ENCODE measurements around the gene FTL.

Gene FTL

DNA sequence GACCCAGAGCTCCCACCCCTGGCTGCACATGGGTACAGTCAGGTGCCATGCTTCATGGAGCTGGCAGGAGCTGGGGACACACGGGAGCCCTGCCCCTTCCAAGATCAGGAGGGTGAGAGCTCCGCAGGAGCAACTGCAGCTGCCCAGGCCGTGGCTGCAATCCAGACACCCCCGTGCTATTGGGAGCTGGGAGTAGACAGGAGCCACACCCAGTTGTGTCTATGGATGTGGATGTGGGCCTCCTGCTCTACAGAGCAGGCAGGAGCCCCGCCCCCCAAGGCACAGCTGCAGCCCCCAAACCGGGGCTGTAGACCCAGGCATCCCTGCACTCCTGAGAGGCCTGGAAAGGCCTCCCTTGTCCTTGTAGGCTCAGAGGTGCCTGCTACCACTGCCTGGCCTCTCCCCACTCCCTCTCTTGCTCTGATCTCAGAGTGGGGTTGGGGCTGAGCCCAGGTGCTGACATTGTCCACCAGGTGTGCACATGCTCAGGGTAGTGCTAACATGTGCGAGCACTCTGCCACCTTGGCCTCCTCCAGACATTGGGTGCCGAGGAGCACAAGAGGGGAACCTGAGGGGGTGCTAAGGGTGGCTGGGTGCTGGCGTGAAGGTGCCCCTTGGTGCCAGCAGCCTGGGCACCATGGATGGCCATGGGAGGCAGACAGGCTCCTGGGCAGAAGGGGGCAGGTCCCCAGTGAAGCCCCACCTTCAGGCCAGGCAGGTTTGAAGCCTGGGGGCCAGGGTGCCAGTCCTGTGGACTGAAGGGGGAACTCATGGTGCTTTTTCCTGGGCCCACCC lies 18.4 kb upstream of the FTL start:
- DNase-seq: no peak

DNA sequence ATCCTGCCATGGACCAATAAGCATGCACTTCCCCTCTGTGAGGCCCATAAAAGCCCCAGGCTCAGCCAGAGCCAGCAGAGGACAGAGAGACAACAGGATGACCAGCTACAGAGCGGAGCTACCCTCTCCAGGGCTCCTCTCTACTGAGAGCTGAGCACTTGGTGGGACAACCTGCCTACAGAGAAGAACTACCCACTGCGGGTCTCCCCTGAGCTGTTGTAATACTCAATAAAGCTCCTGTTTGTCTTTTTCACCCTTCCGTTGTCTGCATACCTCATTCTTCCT lies 17.9 kb upstream of the FTL start:
- no peak for DNase-seq

DNA sequence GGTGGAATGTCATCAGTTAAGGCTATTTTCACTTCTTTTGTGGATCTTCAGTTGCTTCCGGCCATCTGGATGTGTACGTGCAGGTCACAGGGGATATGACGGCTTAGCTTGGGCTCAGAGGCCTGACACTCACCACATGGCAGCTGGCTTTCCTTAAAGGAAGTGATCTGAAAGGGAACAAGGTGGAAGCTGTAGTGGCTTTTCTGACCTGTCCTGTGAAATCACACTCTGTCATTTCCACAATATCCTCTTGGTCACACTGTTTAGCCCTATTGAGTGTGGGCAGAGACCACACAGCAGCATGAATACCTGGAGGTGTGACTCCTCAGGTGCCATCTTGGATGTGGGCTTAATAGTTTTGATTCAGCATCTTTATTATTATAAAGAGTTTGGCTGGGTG lies 14.9 kb upstream of the FTL start:
- DNase-seq: no peak

DNA sequence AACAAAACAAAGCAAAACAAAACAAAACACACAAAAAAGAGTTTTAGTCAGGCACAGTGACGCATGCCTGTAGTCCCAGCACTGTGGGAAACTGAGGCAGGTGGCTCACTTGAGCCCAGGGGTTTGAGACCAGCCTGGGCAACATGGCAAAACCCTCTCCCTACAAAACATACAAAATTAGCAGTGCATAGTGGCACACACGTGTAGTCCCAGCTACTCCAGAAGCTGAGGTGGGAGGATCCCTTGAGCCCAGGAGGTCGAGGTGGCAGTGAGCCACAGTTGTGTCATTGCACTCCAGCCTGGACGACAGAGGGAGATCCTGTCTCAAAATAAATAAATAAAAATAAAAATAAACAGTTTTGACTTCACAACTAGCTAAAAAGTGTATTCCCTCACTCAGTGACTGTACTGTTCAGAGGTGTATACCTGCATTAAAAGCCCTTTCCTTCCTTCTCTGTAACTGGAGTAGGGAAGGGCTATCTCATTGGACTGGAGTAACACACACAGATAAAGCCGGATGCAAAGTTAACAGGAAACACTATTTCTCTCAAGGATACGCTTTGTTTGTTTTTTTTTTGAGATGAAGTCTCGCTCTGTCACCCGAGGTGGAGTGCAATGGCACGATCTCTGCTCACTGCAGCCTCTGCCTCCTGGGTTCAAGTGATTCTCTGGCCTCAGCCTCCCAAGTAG lies 14.1 kb upstream of the FTL start:
- no peak for DNase-seq

DNA sequence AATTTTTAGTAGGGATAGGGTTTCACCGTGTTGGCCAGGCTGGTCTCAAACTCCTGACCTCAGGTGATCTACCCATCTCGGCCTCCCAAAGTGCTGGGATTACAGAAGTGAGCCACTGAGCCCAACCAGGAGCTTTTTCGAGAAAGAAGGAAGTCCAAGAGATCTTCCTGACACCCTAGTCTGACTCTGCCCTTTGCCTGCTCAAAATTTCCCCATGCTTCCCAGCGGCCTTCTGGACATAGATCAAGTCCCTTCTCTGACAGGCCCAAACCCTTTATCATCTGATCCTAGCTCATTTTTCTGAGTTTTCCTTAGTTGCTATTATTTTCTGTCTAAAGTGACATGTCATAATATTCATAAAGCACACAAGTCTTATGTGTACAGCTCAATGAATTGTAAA lies 12.0 kb upstream of the FTL start:
- no peak for DNase-seq

DNA sequence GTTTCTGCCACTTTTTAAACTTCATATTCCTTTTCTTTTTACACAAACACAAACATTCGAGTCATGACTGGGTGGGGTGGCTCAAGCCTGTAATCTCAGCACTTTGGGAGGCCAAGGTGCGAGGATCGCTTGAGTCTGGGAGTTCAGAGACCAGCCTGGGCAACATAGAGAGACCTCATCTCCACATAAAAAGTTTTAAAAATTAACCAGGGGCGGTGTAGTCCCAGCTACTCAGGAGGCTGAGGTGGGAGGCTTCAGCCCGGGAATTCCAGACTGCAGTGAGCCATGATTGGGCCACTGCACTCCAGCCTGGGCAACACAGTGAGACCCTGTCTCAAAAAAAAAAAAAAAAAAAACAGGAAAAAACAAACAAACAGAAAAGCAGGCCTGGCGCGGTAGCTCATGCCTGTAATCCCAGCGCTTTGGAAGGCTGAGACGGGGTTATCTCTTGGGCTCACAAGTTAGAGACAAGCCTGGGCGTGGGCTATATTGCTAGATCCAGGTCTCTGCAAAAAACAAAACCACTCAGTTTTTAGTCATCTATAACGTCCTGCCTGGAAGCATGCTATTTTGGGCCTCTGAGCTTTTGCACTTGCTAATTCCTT lies 11.0 kb upstream of the FTL start:
- no peak for DNase-seq

DNA sequence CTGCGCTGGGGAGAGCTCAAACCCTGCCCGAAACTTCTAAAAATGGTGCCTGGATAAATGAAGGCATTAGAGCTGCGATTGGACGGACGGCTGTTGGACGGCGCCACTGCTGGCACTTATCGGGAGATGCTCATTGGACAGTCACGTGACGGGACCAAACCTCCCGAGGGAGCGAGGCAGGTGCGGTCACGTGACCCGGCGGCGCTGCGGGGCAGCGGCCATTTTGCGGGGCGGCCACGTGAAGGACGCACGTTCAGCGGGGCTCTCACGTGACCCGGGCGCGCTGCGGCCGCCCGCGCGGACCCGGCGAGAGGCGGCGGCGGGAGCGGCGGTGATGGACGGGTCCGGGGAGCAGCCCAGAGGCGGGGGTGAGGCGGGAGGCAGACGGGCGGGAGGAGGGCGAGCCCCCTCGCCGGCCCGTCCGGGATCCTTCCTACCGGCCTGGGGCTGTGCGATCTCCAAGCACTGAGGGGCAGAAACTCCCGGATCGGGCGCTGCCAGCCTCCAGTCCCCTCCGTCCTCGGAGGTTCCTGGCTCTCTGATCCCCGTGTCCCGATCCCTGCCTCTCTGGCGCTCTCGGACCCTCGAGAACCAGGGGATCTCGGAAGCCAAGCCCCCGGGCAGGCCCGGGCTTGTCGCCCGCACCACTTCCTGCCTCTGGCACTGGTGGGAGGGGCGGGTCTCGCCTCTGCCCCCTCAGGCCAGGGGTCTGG lies 10.4 kb upstream of the FTL start, which contains the start of gene BAX:
BAX (plus strand) TSS at position 281 of the 713 bp plus-strand sequence; CDS start at position 335, 54 bp downstream.
- DNase-seq: peak; percentile 79

DNA sequence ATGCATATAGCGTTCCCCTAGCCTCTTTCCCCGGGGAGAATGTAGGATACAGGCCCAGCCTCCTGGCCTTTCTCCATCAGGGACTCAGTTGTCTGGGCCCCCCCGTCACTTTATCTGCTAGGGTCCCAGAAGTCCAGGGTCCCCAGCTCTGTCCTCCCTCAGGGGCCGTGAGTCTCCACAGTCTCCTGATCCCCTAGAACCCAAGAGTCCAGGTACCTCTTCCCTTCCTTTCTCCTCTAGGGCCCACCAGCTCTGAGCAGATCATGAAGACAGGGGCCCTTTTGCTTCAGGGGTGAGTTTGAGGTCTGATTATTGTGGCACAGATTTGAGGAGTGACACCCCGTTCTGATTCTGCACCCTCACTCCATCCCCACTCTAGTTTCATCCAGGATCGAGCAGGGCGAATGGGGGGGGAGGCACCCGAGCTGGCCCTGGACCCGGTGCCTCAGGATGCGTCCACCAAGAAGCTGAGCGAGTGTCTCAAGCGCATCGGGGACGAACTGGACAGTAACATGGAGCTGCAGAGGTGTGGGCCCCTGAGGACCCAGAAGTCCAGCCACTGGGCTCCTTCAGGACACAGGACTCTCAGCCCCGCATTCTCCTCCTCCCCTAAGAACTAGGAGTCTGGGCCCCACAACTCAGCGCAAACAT lies 9.7 kb upstream of the FTL start:
- DNase-seq: no peak

DNA sequence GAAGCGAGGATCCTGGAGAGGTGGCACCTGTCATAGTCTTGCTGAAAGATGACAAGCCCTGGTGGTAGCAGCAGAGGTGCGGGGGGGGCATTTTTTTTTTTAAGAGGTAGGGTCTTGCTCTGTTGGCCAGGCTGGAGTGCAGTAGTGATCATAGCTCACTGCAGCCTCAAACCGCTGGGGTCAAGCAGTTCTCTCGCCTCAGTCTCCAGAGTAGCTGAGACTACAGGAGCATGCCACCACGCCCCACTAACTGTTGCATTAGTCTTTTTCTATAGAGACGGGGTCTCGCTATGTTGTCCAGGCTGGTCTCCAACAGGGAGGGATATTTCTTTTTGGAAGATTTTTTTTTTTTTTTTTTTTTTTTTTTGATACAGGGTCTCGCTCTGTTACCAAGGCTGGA lies 7.1 kb upstream of the FTL start:
- no peak for DNase-seq

DNA sequence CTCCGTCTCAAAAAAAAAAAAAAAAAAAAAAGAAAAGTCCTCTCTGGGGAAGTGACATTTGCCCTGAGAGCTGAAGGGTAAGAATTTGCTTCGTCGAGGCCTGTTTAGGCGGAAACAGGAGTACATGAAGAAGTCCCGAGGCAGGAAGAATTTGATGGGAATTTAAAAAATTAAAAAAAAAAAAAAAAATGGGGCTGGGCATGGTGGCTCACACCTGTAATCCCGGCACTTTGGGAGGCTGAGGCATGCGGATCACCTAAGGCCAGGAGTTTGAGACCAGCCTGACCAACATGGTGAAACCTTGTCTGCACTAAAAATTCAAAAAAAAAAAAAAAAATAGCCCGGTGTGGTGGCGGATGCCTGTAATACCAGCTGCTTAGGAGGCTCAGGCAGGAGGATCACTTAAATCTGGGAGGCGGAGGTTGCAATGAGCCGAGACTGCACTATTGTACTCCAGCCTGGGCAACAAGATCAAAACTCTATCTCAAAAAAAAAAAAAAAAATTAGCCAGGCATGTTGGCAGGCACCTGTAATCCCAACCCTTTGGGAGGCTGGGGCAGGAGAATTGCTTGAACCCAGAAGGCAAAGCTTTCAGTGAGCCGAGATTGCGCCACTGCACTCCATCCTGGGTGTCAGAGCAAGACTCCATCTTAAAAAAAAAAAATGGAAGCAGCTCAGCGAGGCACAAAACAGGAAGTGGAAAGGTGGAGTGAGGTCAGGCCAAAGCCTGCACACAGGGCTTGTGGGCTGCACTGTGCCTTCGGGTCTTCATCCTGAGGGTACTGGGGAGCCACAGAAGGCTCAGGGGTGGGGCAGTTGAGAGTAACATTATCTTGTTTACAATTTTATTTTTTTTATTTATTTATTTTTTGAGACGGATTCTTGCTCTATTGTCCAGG lies 5.5 kb upstream of the FTL start:
- no peak for DNase-seq

DNA sequence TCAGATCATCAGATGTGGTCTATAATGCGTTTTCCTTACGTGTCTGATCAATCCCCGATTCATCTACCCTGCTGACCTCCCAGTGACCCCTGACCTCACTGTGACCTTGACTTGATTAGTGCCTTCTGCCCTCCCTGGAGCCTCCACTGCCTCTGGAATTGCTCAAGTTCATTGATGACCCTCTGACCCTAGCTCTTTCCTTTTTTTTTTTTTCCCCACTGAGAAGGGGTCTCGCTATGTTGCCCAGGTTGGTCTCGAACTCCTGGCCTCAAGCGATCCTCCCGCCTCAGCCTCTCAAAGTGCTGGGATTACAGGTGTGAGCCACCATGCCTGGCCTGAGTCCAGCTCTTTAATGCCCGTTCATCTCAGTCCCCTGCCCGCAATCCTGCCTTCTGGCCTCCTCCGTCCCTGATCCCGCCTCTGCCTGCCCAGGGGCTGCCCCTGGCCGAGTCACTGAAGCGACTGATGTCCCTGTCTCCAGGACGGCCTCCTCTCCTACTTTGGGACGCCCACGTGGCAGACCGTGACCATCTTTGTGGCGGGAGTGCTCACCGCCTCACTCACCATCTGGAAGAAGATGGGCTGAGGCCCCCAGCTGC lies 4.0 kb upstream of the FTL start:
- no peak for DNase-seq

DNA sequence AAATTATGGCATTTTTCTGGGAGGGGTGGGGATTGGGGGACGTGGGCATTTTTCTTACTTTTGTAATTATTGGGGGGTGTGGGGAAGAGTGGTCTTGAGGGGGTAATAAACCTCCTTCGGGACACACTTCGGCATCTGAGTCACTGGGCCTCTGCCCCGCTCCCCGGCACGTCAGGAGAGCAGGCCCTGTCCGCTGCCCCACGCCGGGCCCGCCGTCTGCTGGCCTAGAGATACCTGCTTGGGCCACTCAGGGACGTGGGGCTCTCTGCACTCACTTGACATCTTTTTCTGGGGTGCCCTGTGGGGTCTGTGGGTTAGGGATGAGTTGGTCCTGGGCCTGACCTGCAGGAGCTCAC lies 3.5 kb upstream of the FTL start:
- DNase-seq: no peak

DNA sequence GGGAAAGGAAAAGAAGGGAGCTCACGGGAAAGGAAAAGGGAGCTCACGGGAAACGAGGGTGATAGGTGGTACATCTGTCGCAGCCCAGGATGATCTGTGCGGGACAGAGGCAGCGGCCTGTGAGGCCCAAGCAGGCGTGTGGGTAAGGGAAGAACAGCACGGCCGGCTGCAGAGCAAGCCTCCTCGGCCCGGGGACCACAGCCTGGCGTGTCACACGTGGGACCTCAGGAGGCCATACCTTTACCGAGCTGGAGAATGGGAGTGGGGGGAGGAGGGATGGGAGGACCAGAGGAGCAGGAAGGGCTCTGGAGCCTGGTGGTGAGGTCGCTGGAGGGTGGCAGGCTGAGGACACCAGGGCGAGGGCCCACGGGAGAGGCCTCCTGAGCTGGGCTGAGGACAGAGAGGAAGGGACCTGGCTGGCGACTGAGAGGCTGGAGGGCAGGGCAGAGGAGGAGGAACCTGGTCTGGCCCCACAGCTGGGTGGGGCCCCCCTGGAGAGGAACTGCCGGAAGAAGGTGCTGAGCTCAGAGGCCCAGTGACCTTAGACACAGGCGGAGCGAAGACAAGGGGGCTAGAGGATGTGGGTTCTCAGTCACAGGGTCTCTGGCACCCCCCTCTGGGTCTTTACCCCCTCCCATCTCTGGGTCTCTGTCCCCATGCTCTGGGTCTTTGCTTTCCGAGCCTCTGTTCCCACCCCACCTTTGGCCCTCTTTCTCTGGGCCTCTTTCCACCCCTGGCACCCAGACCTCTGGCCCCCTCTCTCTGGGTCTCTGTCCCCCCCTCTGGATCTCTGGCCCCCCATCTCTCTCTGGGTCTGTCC lies 2.9 kb upstream of the FTL start:
- DNase-seq: no peak

DNA sequence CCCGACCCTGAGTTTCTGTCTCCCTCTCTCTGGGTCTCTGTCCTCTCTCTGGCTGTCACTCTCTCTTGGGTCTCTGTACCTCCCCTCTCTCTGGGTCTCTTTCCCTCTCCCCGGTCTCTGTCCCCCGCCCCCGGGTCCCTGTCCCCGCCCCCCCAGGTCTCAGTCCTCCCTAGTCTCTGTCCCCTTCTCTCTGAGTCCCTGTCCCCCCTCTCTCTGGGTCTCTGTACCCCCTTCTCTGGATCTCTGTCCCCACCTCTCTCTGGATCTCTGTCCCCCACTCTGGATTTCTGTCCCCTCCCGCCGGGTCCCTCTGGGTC lies 2.3 kb upstream of the FTL start:
- DNase-seq: no peak

DNA sequence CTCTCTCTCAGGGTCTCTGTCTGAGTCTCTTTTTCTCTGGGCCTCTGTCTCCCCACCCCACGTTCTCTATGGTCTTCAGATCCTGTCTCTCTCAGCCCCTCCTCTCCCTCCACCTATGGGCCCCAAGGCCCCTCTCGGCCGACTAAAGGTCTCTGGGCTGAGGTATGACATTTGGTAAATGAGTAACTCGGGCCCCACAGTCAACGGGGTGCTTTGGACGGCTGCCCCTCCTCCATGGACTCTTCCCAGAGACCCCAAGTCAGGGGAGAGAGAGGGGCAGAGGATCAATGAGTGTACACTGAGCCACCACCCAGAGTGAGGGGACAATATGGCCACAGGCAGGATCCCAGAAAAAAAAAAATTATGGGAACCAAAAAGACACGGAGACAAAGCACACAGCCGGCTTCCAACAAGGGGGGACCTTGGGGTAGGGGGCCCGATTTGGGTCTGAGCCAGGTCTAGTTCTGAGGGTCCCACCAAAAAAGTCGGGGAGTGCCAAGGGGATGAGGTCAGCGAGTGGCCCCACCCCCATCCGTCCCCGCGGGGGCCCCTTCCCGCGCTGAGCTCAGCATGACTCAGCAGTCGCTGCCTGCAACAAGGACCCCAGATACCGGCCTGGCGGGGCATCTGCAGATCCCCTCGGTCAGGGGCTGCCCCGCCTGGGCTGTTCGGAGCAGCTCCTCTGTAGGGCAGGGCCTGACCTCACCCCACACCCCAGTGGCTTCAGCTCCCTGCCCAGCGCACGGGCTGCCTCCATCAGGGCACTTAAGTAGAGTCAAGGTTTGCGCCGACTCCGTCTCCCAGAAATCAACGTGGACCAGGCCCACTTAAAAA lies 1.5 kb upstream of the FTL start:
- peak; percentile 30 for DNase-seq

DNA sequence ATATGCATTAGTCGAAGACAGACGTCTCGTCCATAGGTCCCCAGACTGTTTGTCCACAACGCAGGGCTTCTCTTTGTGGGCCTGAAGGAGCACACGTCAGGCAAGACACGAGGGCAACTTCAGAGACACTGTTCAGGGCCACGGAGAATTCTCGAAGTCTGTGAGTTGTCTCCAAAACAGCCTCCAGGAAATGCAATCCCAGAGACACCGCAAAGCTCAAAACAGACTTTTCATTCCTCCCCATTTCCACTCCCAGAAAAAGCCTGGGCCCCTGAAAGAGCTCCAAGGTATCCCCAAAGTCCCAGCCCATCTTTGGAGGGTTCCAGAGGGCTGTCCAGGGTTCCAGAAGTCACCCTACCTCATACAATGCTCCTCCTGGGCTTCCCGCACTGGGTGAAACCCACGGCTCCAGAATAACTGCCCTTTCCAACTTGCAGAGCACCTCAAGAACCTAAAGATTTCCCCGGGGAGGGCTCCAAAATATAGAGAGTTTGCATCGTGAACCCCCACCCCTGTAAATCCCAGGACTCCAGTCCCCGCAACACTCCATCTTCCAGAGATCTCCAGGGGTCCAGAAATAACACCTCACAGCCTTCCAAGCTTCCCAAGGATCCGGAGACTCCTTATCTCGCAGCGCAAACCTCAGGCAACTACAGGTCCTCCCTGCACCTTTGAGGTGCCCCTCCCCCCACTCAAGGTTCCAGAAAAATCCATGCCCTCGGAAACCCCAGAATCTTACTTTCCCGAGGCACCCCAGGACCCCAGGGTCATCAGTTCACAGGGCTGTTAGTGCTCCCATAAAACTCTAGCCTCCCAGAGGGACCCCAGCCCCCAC lies 687 bp upstream of the FTL start:
- no peak for DNase-seq

DNA sequence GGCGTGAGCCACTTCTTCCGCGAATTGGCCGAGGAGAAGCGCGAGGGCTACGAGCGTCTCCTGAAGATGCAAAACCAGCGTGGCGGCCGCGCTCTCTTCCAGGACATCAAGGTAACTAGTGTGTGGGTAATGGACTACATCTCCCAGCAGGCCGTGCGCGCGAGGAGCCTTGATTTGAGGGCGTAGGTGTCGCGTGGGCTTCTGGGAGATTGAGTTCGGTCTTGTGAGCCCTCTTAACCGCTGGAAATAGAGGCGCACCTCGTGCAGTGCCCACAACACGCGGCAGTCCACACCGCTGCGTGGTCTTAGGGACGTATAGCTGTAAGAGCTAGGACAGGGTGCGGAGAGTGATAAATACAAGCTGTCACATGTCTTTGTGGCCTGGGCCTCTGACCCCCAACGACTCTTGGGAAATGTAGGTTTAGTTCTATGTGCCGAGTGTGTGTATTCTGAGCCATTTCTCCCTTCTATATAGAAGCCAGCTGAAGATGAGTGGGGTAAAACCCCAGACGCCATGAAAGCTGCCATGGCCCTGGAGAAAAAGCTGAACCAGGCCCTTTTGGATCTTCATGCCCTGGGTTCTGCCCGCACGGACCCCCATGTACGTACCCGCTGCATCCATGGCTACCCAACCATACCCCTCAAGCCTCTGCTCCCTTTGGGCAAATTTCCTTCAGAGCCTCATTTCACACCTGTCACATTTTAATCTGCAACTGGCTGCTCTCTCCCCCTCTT lies 864 bp downstream of the FTL start:
- DNase-seq: peak; percentile 74
